K562 (cell line): Measurements from ENCODE around the gene NAA80. TPM values are rescaled to one million over a fixed set of nuclear protein-coding genes. Genes with fewer than 3 reads are reported as not detected.

Experiments used
- CCNT2 ChIP-seq: IDR thresholded peaks from 2 replicates; pipeline ENCODE4 v1.6.1; 2011; ENCODE audit warnings: borderline replicate concordance, low read depth, mild to moderate bottlenecking, moderate library complexity, mixed read lengths, low read length; ENCODE audit not compliant: insufficient read length; ENCODE audit errors: extremely low read depth
- CHCHD3 ChIP-seq: fragments of 250-450 bp; sonication (Bioruptor Pico); IDR thresholded peaks from 2 replicates; pipeline ENCODE4 v2.1.2; 2022; ENCODE audit warnings: mild to moderate bottlenecking
- CREB3 ChIP-seq: fragments of 450-650 bp; conservative IDR thresholded peaks from 2 replicates; pipeline ENCODE4 v1.6.1; 2016; ENCODE audit warnings: missing genetic modification characterization, low read depth, mild to moderate bottlenecking, missing compliant biosample characterization, moderate library complexity
- HDAC1 ChIP-seq, 2 experiments: fragments of 450-650 bp; IDR thresholded peaks; 2 replicates each; pipeline ENCODE4 v1.6.1; 2016 to 2017; ENCODE audit warnings: inconsistent platforms in 1 of 2, mild to moderate bottlenecking in 1 of 2, moderate library complexity in 1 of 2
- HLTF ChIP-seq: fragments of 450-650 bp; IDR thresholded peaks from 2 replicates; pipeline ENCODE4 v1.6.1; 2016
- HNRNPH1 ChIP-seq: fragments of 200-400 bp; formaldehyde crosslinking; optimal IDR thresholded peaks from 2 replicates; pipeline ENCODE3; 2017; ENCODE audit warnings: low read depth, mild to moderate bottlenecking, low read length, moderate library complexity
- HNRNPLL ChIP-seq: fragments of 200-400 bp; formaldehyde crosslinking; IDR thresholded peaks from 2 replicates; pipeline ENCODE4 v1.6.1; 2017; ENCODE audit warnings: low read length, low read depth, mild to moderate bottlenecking; ENCODE audit not compliant: poor library complexity, severe bottlenecking
- MBD2 ChIP-seq: sonication (generic); IDR thresholded peaks from 2 replicates; pipeline ENCODE4 v1.6.1; 2016; ENCODE audit warnings: low read depth, borderline replicate concordance
- NCOA6 ChIP-seq: fragments of 450-650 bp; IDR thresholded peaks from 2 replicates; pipeline ENCODE4 v1.6.1; 2017; ENCODE audit warnings: mild to moderate bottlenecking
- NEUROD1 ChIP-seq: fragments of 150-350 bp; IDR thresholded peaks from 2 replicates; pipeline ENCODE4 v1.6.1; 2014; ENCODE audit warnings: borderline replicate concordance, low read length, low read depth; ENCODE audit not compliant: partially characterized antibody
- NR2C1 ChIP-seq, 2 experiments: fragments of 450-650 bp; IDR thresholded peaks; 2 replicates each; pipeline ENCODE4 v1.6.1; 2017; ENCODE audit warnings: mild to moderate bottlenecking in 2 of 2, antibody characterized with exemption in 1 of 2, inconsistent platforms in 1 of 2, missing compliant biosample characterization in 1 of 2, missing genetic modification characterization in 1 of 2
- PHF21A ChIP-seq: fragments of 450-650 bp; IDR thresholded peaks from 2 replicates; pipeline ENCODE4 v1.6.1; 2017; ENCODE audit warnings: low read depth, borderline replicate concordance
- POLR2B ChIP-seq: fragments of 450-650 bp; IDR thresholded peaks from 2 replicates; pipeline ENCODE4 v1.6.1; 2018; ENCODE audit warnings: low read depth; ENCODE audit not compliant: partially characterized antibody
- PTTG1 ChIP-seq: fragments of 450-650 bp; IDR thresholded peaks from 2 replicates; pipeline ENCODE4 v1.6.1; 2016; ENCODE audit warnings: low read depth, mild to moderate bottlenecking, missing genetic modification characterization, missing compliant biosample characterization
- RAD21 ChIP-seq, 2 experiments: fragments of 250-450 bp in 1 of 2; fragments of 450-650 bp in 1 of 2; sonication (Bioruptor Pico) in 1 of 2; formaldehyde crosslinking in 1 of 2; IDR thresholded peaks in 1 of 2; conservative IDR thresholded peaks in 1 of 2; 2 replicates each; pipeline versions ENCODE4 v1.4.0 to v1.8.0; 2020 to 2022; ENCODE audit warnings: mild to moderate bottlenecking in 2 of 2, moderate library complexity in 1 of 2
- SMARCA4 ChIP-seq: fragments of 450-650 bp; IDR thresholded peaks from 2 replicates; pipeline ENCODE4 v1.6.1; 2016
- TFAM ChIP-seq: fragments of 250-450 bp; sonication (Bioruptor Pico); conservative IDR thresholded peaks from 2 replicates; pipeline ENCODE4 v1.5.0; 2021; ENCODE audit warnings: mild to moderate bottlenecking, moderate library complexity
- ZBTB49 ChIP-seq: sonication (generic); formaldehyde crosslinking; IDR thresholded peaks from 2 replicates; pipeline ENCODE4 v1.8.0; 2022; ENCODE audit warnings: missing genetic modification reagents, mild to moderate bottlenecking, borderline replicate concordance
- ZFX ChIP-seq: sonication (generic); formaldehyde crosslinking; IDR thresholded peaks from 2 replicates; pipeline ENCODE4 v1.8.0; 2022; ENCODE audit warnings: mild to moderate bottlenecking, missing genetic modification reagents, moderate library complexity
- ZNF133 ChIP-seq: fragments of 250-450 bp; sonication (Bioruptor Pico); IDR thresholded peaks from 2 replicates; pipeline ENCODE4 v1.4.0; 2020; ENCODE audit warnings: mild to moderate bottlenecking
- ZNF408 ChIP-seq: fragments of 250-450 bp; sonication (Bioruptor Pico); IDR thresholded peaks from 2 replicates; pipeline ENCODE4 v1.4.0; 2020; ENCODE audit warnings: low read depth, mild to moderate bottlenecking, moderate library complexity
- polyA plus RNA-seq, 8 experiments: library from polyadenylated mRNA; depleted of rRNA in 4 of 8; stranded (reverse) in 5 of 8; unstranded in 3 of 8; fragments of >200 nt; fragmentation: Nextera tagmentation in 2 of 8; fragmentation: Illumina TruSeq in 1 of 8; extraction: Ambion mirVana in 2 of 8; extraction: Trizol in 1 of 8; gene quantifications; 2 replicates each; pipeline versions ENCODE4 v1.2.1 to v1.2.3, GENCODE V29; 2011 to 2014; ENCODE audit warnings: inconsistent platforms in 1 of 8, missing spikeins in 1 of 8
- total RNA-seq, 7 experiments: library from RNA; depleted of rRNA in 6 of 7; stranded (reverse); fragments of >200 nt in 6 of 7; fragmentation: Illumina TruSeq in 2 of 7; extraction: Trizol in 2 of 7; gene quantifications; 2 replicates each; pipeline versions ENCODE4 v1.2.1 to v1.2.3, GENCODE V29; 2011 to 2021; ENCODE audit warnings: low replicate concordance in 1 of 7
- TF ChIP-seq, protein P1 (sequence below): fragments of 450-650 bp; IDR thresholded peaks from 2 replicates; pipeline ENCODE4 v1.7.1; 2018; ENCODE audit warnings: mild to moderate bottlenecking, low read depth; ENCODE audit not compliant: partially characterized antibody

Gene NAA80
- total and polyA plus RNA-seq, 9 of the 15 experiments (the other 6 are each of a cell fraction or from before 2014, with no cell fraction given) = 0.82 to 24.0 (median 8.6) TPM

DNA sequence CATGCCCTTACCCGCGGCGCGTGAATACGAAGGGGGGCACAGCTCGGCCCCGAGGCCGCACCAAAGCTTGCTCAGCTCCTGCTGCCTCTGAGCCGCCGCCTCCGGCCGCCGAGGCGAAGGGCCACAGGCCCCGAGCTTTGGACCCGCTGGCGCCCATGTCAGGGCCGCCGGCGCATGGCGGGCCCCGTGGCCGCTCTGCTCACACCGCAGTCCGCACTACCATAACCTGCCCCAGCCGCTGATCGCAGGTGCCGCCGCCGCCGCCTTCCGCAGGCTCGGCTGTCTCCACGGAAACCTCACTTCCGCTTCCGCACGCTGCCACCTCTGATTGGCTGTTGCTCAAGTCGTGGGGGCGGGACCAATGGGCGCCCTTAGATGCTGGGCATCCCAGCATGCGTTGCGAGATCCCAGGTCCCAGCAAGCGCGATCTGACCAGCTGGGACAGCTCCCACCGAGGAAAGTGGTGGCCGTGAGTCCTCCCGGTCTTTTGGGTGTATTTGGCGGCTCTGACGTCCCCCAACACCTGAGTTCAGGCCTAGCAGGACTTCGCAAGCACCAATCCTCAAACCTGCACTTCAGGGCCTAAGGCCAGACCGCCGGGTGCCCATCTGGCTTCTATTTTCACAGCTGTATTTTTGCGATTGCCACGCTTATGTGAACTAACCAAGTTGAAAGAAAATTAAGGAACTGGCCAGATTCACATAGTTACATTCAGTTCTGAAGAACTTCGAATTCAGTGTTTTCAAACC is 28.9 kb upstream of the NAA80 start, which contains the start of gene TUSC2 (continued):
- TF ChIP-seq ZBTB49 (CRISPR knock-in tag) (no peak), HLTF (no peak), CREB3 (tag) (no peak), TFAM (no peak), ZNF408 (no peak), ZFX (CRISPR knock-in tag) (peak; percentile 29), NCOA6 (no peak), SMARCA4 (no peak), HNRNPLL (no peak), RAD21 (CRISPR knock-in tag; conservative IDR thresholded peaks at IDR 0.05 in 1 of 2, IDR thresholded peaks at IDR 0.05 in 1 of 2) (no peak), NR2C1 (IDR thresholded peaks at IDR 0.05) (no peak), NR2C1 (tag; IDR thresholded peaks at IDR 0.05) (no peak), MBD2 (peak; percentile 75; the same call in 1 of the 2 replicates), PTTG1 (no peak), POLR2B (no peak), HNRNPH1 (no peak), ZNF133 (CRISPR knock-in tag) (no peak), NEUROD1 (peak; percentile 25), CHCHD3 (CRISPR knock-in tag) (no peak), HDAC1 (IDR thresholded peaks at IDR 0.05) (peak in 1 of 2 experiments; percentile 90; a peak in 2 of 4 replicates), PHF21A (no peak), CCNT2 (peak; percentile 26)
- TF ChIP-seq, protein P1, sequence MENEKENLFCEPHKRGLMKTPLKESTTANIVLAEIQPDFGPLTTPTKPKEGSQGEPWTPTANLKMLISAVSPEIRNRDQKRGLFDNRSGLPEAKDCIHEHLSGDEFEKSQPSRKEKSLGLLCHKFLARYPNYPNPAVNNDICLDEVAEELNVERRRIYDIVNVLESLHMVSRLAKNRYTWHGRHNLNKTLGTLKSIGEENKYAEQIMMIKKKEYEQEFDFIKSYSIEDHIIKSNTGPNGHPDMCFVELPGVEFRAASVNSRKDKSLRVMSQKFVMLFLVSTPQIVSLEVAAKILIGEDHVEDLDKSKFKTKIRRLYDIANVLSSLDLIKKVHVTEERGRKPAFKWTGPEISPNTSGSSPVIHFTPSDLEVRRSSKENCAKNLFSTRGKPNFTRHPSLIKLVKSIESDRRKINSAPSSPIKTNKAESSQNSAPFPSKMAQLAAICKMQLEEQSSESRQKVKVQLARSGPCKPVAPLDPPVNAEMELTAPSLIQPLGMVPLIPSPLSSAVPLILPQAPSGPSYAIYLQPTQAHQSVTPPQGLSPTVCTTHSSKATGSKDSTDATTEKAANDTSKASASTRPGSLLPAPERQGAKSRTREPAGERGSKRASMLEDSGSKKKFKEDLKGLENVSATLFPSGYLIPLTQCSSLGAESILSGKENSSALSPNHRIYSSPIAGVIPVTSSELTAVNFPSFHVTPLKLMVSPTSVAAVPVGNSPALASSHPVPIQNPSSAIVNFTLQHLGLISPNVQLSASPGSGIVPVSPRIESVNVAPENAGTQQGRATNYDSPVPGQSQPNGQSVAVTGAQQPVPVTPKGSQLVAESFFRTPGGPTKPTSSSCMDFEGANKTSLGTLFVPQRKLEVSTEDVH = peak; percentile 61
